ENCODE results near the gene GRAP2. TPM values are rescaled to one million over a fixed set of nuclear protein-coding genes. Genes with fewer than 3 reads are reported as not detected.

The GRAP2 gene
- total RNA-seq, 4 donors from 2014 or later: 5.8 to 92.4 (median 6.1) TPM

GRCh38 chr22:39970742-39971141 is 69.9 kb downstream of the GRAP2 start:
- no peak overlapping the region for H3K27ac ChIP-seq
- H3K4me3 ChIP-seq: no peak overlapping the region
- H3K27me3 ChIP-seq: no peaks in the 10 kb centered on the region
- TF ChIP-seq, protein P1, sequence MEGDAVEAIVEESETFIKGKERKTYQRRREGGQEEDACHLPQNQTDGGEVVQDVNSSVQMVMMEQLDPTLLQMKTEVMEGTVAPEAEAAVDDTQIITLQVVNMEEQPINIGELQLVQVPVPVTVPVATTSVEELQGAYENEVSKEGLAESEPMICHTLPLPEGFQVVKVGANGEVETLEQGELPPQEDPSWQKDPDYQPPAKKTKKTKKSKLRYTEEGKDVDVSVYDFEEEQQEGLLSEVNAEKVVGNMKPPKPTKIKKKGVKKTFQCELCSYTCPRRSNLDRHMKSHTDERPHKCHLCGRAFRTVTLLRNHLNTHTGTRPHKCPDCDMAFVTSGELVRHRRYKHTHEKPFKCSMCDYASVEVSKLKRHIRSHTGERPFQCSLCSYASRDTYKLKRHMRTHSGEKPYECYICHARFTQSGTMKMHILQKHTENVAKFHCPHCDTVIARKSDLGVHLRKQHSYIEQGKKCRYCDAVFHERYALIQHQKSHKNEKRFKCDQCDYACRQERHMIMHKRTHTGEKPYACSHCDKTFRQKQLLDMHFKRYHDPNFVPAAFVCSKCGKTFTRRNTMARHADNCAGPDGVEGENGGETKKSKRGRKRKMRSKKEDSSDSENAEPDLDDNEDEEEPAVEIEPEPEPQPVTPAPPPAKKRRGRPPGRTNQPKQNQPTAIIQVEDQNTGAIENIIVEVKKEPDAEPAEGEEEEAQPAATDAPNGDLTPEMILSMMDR (IDR thresholded peaks at IDR 0.05): no peak
- TF ChIP-seq POLR2A (IDR thresholded peaks at IDR 0.05): no peak
- no peaks in the 10 kb centered on the region for H3K36me3 ChIP-seq
- H3K4me1 ChIP-seq: peaks cover 0 to 6% (median 0%) of the 10 kb centered on the region in 4 donors
- no peak for DNase-seq
- H3K9me3 ChIP-seq: no peaks in the 10 kb centered on the region

DNA sequence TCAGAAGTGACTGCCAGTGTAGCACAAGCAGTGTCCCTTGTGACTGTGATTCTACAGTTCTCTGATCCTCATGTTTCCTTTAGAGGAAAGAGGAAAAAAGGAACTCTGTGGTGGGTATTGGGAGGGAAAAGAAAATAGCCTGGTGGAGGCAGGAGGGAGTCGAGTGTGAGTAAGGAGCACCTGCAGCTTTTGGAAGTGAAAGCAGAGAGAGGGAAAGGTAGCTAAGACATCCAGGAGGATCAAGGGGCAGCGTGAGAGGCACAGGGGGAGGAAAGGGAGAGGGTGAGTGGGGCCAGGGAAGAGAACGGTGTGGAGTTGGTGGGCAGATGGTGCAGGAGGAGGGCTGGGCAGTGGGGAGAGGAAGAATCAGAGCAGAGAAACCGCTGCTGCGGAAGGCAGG is 71.8 kb downstream of the GRAP2 start:
- DNase-seq: no peak
- H3K27ac ChIP-seq: no peak overlapping the region
- no peak overlapping the region for H3K4me3 ChIP-seq
- no peaks in the 10 kb centered on the region for H3K27me3 ChIP-seq
- H3K9me3 ChIP-seq: no peaks in the 10 kb centered on the region
- no peak for TF ChIP-seq POLR2A (IDR thresholded peaks at IDR 0.05)
- TF ChIP-seq, protein P1 (IDR thresholded peaks at IDR 0.05): no peak
- H3K36me3 ChIP-seq: no peaks in the 10 kb centered on the region
- H3K4me1 ChIP-seq: peaks cover 0 to 6% (median 0%) of the 10 kb centered on the region in 4 donors

GRCh38 chr22:39973656-39974055 is 72.8 kb downstream of the GRAP2 start:
- Histone ChIP-seq H3K4me3 (no peak overlapping the region), H3K4me1 (no peaks in the 10 kb centered on the region), H3K36me3 (no peaks in the 10 kb centered on the region), H3K9me3 (no peaks in the 10 kb centered on the region), H3K27ac (no peak overlapping the region), H3K27me3 (no peaks in the 10 kb centered on the region)
- DNase-seq: no peak
- TF ChIP-seq POLR2A (IDR thresholded peaks at IDR 0.05): no peak
- TF ChIP-seq, protein P1 (IDR thresholded peaks at IDR 0.05): no peak

GRCh38 chr22:39974065-39974464 is 73.2 kb downstream of the GRAP2 start:
- no peak for TF ChIP-seq POLR2A (IDR thresholded peaks at IDR 0.05)
- TF ChIP-seq, protein P1 (IDR thresholded peaks at IDR 0.05): no peak
- Histone ChIP-seq H3K4me3 (no peak overlapping the region), H3K27ac (no peak overlapping the region), H3K27me3 (no peaks in the 10 kb centered on the region), H3K9me3 (no peaks in the 10 kb centered on the region), H3K4me1 (no peaks in the 10 kb centered on the region), H3K36me3 (no peaks in the 10 kb centered on the region)
- DNase-seq: no peak

GRCh38 chr22:39979048-39979447 is 78.2 kb downstream of the GRAP2 start:
- Histone ChIP-seq H3K27ac (no peak overlapping the region), H3K9me3 (no peaks in the 10 kb centered on the region), H3K4me1 (no peaks in the 10 kb centered on the region), H3K27me3 (no peaks in the 10 kb centered on the region), H3K4me3 (no peak overlapping the region), H3K36me3 (no peaks in the 10 kb centered on the region)
- no peak for DNase-seq
- no peak for TF ChIP-seq POLR2A (IDR thresholded peaks at IDR 0.05)
- TF ChIP-seq, protein P1 (IDR thresholded peaks at IDR 0.05): no peak

DNA sequence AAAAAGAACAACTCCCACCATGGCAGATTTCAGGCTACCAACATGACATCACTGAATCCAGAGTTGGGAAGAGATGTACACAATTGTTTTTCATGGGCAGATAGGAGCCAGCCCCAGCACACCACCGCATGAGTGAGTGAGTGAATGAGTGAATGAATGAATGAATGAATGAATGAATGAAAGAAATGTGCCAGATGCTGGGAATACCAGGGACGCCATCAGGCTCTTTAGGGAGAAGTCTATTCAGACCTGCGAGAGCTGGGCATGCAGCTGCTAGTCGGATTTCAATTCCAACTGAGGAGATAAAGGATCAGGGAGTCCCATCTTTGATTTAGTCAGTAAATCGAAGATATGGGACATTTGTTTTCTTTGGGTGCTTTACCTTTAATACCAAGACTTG is 78.6 kb downstream of the GRAP2 start:
- H3K27ac ChIP-seq: no peak overlapping the region
- no peaks in the 10 kb centered on the region for H3K36me3 ChIP-seq
- DNase-seq: no peak
- no peaks in the 10 kb centered on the region for H3K9me3 ChIP-seq
- TF ChIP-seq, protein P1 (IDR thresholded peaks at IDR 0.05): no peak
- TF ChIP-seq POLR2A (IDR thresholded peaks at IDR 0.05): no peak
- no peaks in the 10 kb centered on the region for H3K4me1 ChIP-seq
- no peak overlapping the region for H3K4me3 ChIP-seq
- H3K27me3 ChIP-seq: no peaks in the 10 kb centered on the region

Measured in Peyer's patch (tissue), 4 donors.